HFF-Myc (cell line): ENCODE measurements around the gene MCIDAS.

Source experiments
- DNase-seq: peaks from one replicate; pipeline ENCODE4 v3.0.0-alpha.2; 2011; ENCODE audit warnings: low read depth; ENCODE audit errors: extremely low read depth
- H3K4me3 ChIP-seq: replicated peaks from 2 replicates; pipeline ENCODE4 v1.5.1; 2011; ENCODE audit warnings: low read depth, mild to moderate bottlenecking, control low read depth, low read length
- CTCF ChIP-seq: IDR thresholded peaks from 2 replicates; pipeline ENCODE4 v1.5.1; 2012; ENCODE audit warnings: mild to moderate bottlenecking, low read depth, low read length, control low read depth; ENCODE audit errors: missing control alignments

MCIDAS gene

GRCh38 chr5:55222092-55222984 lies 4.8 kb downstream of the MCIDAS start:
- no peak for DNase-seq
- TF ChIP-seq CTCF: no peak
- H3K4me3 ChIP-seq: no peak overlapping the region

- DNase-seq: no peak
- TF ChIP-seq CTCF: no peak
- H3K4me3 ChIP-seq: peak overlapping the region; percentile 12
These were observed 6.5 kb downstream of the MCIDAS start for GRCh38 chr5:55220433-55221185.

DNA sequence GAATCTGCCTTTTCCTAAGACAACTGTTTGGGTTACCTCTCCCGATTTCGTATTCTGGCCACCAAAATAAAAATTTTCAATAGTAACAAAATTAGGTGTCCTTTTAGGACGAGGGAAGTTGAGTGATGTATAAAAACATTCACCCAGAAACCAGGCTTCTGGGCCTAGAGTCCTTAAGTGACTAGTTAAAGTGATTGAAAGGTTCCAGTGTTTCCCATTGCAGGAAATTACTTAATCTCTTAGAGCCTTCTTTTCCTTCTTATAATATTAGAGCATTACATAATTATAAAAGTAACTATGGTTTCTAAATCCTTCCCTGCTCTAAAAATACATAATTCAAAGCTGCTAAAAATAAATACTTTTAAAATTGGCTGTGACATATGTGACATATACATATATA lies 7.3 kb downstream of the MCIDAS start:
- H3K4me3 ChIP-seq: no peak overlapping the region
- TF ChIP-seq CTCF: no peak
- DNase-seq: no peak

DNA sequence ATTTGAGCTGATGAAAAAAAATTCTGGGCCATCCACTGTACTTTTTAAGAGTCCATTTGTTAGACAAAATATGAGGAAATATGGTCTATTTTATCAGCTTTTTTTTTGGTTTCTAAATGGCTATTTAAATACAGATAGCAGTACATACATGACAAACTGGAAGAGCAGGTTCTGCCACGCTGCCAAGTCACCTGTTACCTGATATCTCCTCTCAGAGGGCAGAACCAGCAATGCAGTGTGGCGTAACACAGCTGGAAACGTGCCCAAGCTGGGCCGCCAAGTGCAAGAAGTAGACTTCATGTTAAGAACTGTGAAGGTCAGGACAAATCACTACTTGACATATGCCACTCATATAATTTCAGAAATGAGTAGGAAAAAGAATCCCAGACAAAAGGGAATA lies 8.1 kb downstream of the MCIDAS start:
- no peak overlapping the region for H3K4me3 ChIP-seq
- no peak for TF ChIP-seq CTCF
- DNase-seq: no peak

DNA sequence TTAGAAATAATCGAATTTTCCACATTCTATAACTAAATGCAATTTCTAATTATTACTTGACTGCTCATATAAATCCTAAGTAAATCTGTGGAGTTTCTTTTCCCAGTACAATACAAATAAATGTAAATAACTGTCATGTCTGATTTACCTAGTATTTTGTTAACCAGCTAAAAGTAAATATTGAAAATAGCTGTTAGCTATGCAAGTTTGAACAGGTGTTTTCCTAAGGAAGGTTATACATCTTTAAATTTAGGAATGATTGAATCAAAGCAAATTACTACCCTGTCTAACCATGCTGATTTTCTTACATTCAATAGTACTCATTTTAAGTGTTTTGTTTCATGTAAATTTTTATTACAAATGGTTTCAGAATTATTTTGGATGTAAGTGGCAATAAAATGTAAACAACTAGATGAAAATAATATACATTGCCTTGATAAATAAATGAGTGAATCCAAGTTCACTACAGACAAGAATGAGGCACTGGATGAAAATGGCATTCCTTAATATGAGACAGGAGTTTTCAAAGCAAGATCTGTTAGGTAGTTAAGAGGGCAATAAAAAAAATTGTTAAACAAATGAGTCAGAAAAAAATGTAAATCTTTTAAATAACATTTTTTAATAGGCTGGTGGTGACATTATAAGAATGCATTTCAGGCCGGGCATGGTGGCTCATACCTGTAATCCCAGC lies 15.8 kb downstream of the MCIDAS start:
- H3K4me3 ChIP-seq: no peak overlapping the region
- DNase-seq: no peak
- no peak for TF ChIP-seq CTCF

DNA sequence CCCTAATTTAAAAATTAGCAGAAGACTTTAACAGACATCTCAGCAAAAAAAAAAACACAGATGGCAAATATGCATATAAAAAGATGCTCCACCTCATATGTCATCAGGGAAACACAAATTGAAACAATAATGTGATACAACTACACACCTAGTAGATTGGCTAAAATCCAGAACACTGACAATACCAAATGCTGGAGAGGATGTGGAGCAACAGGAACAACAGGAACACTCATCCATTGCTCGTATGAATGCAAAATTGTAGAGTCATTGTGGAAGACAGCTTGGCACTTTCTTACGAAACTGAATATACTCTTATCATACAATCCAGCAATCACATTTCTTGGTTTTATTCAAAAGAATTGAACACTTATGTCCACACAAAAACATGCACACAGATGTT lies 22.1 kb downstream of the MCIDAS start:
- no peak for DNase-seq
- no peak for TF ChIP-seq CTCF
- no peak overlapping the region for H3K4me3 ChIP-seq
